Measurements from ENCODE around the gene PRR16.

GRCh38 chr5:120706877-120707276 is 242.8 kb downstream of the PRR16 start:
- TF ChIP-seq REST (IDR thresholded peaks at IDR 0.05; ENCODE audit: unreplicated experiment) (no peak), EZH2 (IDR thresholded peaks at IDR 0.05; ENCODE audit: low read depth, unreplicated experiment) (no peak), CTCF (conservative IDR thresholded peaks at IDR 0.05; ENCODE audit: low read depth in 2 of 2) (no peak), CREB1 (CRISPR knock-in tag; IDR thresholded peaks at IDR 0.05; ENCODE audit: low read depth) (peak; percentile 69), POLR2AphosphoS5 (IDR thresholded peaks at IDR 0.05; ENCODE audit: low read depth) (peak; percentile 55; the same call in 1 of the 2 replicates)

Data from GM23338 (cell line).